C1 segment of cervical spinal cord (tissue), 14 donors: ENCODE measurements around the gene PADI2.

Experiments
- DNase-seq, 14 donors: peaks; one replicate each; lab custom pipeline; 2025; lab: John Stamatoyannopoulos, UW

PADI2 gene

DNA sequence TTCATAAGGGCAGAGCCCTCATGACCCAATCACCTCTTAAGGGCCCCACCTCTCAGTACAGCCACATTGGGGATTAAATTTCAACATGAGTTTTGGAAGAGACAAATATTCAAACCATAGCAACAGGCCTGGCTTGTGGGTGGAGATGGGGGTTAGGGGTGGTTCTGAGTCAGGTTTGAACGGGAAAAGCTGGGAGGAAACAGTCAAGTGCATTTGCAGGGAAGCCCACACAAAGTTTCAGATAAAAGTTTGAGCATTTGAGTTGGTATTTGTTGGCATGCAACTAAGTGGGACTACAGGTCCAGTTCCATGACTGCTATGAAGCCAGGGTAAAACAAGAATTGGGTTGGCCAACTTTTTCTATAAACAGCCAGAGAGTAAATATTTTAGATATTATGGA, 21.0 kb upstream of the PADI2 start:
- no peak for DNase-seq

DNA sequence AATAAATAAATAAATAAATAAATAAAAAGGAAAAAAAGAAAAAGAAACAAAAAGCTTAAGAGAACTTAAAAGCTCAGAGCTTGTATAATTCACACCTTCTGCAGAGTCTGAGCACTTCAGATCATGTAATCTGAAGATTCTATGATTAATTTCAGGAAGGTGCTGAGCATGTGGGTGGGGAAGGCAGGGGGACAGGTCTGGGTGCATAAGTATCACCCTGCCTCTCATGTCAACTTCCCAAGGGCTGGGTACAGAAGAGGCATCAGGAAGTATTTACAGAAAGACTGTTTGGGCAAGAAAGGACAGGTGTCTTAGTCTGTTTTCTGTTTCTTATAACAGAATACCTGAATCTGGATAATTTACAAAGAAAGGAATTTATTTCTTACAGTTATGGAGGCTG, 20.4 kb upstream of the PADI2 start:
- DNase-seq, result no peak

GRCh38 chr1:17137441-17137840, 18.2 kb upstream of the PADI2 start:
- no peak for DNase-seq

DNA sequence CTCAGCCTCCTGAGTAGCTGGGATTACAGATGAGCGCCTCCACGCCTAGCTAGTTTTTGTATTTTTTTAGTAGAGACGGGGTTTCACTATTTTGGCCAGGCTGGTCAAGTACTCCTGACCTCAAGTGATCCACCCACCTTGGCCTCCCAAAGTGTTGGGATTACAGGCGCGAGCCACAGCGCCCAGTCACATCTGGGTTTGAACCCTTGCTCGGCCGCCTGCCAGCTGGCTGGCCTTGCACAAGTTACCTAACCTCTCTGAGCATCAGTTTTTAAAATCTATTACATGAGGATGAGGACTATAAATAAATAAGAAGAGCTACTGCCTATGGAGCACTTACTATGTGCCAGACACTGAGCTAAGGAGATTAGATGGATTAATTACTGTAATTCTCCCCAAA, 17.7 kb upstream of the PADI2 start:
- DNase-seq, result no peak

- DNase-seq, result no peak
Observed at GRCh38 chr1:17136145-17136544, 16.9 kb upstream of the PADI2 start.

- DNase-seq, result no peak
Observed at GRCh38 chr1:17135530-17135929, 16.3 kb upstream of the PADI2 start.

- no peak for DNase-seq
Observed at GRCh38 chr1:17134724-17135123, 15.5 kb upstream of the PADI2 start.

DNA sequence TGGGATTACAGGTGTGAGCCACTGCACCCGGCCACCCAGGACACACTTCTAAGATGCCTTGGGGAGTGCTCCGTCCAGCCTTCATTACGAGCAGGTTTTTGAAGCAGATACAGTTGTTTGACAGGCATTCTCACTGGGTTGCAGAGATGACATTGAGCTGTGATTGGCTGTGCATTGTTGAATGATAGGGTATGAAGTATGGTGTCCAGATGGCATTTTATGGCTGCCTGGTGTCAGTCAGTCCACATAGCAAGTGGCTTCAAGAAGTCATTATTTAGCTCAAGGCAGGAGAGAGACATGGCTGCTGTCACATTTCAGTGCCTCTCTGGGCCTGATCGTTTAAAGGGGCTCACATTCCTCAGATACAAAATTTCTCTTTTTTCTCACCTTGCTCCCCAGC, 14.8 kb upstream of the PADI2 start:
- no peak for DNase-seq

GRCh38 chr1:17130138-17130635, 10.9 kb upstream of the PADI2 start:
- DNase-seq, result no peak

DNA sequence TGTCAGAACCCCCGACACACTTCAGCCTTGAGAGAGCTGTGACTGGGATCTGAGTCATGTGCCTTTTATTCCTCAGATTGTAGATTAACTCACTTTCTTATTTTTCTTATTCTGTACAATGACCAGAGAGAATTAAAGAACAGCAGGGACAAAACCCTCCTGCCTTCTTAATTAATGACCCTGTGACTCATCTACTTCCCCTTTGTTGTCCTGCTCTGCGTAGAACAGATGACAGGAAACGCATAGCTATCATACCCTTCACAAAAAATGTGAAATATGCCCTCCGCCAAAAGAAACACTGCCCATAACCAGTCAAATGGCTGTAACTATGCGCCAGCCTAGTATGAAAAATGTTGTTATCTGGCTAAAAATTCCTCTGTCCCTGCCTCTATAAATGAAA, 9.1 kb upstream of the PADI2 start:
- no peak for DNase-seq

DNA sequence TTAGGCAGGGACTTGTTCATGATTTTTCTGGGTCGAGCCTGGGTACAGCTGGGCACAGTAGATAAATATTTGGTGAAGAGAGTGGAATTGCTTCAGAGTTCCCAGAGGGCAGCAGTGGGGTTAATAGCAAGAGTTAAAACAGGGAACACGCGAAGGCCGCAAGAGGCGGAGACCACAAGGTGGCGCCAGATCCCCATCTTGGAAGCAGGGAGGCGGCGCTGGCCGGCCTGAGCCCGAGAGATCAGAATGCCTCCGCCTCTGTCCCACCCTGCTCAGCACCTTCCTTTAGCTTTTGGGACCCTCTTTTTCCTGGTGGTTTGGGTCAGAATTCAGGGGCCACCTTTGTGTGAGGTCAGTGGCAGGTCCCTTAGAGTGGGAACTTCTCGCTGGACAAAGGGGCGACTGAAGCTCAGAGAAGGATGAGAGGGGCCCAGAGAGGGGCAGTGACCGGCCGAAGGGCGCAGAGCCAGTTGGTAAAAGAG, 6.5 kb upstream of the PADI2 start:
- DNase-seq, result peak in 12 of 14 donors; percentile 42 to 84 (median 64)

- peak in 3 of 14 donors; percentile 21 to 27 (median 24) for DNase-seq
Observed at GRCh38 chr1:17123196-17124045, 4.2 kb upstream of the PADI2 start.

- no peak for DNase-seq
Observed at GRCh38 chr1:17122521-17123164, 3.4 kb upstream of the PADI2 start.

DNA sequence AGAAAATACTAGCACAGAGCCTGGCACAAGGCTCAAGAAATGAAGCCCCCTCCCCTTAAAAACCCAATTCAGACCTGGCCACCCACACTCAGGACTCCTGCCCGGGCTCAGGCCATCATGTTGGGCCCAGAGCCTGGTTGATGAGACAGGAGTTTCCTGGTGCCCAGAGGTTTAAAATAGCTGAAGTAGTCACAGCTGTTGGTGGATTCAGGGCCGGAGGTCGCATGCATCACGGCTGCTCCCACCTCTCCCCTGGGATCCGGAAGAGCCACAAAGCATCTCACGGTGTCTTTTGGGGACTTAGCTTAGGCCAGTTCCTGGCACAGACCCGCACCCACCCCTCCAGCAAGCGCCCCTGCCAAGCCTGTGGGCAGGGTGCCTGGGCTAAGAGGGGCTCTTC, 2.6 kb upstream of the PADI2 start:
- no peak for DNase-seq

DNA sequence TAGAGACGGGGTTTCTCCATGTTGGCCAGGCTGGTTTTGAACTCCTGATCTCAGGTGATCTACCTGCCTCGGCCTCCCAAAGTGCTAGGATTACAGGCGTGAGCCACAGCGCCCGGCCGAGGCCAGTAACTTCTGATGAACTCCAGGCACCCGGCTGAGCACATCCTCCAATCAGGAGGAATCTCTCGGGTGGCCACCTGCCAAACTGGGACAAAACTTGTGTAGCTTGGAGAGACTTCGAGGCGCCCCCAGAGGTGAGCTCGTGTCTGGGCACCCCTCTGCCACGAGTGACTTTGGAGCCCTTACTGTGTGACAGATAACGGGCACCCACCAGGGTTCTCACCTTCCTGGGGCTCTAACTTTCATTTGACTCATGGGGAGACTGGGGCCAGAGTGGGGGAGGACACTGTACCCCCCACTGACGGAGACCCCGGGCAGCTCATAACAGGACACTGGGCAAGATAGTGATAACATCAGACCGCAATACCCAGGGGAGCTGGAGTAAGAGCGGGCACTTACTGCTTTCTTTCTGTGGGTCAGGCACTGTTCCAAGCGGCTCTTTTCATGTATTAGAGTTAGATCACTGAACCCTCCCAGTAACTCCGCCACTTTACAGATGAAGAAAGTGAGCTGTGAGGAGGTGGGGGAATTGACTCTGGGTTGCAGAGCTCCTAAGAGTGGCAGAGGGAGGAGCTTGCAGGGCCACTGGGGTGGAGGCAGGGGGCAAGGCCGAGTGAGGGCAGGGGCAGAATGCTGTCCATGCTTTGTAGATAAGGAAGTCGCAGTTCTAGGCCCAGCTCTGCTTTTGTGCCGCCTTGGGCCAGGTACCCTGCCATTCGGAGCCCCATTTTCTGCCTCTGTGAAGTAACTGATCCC, 1.9 kb upstream of the PADI2 start:
- DNase-seq, result peak in 3 of 14 donors; percentile 31 to 35 (median 34)

GRCh38 chr1:17120481-17120877, 1.2 kb upstream of the PADI2 start:
- DNase-seq, result no peak

- DNase-seq, result peak in 3 of 14 donors; percentile 53 to 74 (median 63)
Observed at GRCh38 chr1:17119773-17120480, 676 bp upstream of the PADI2 start.

DNA sequence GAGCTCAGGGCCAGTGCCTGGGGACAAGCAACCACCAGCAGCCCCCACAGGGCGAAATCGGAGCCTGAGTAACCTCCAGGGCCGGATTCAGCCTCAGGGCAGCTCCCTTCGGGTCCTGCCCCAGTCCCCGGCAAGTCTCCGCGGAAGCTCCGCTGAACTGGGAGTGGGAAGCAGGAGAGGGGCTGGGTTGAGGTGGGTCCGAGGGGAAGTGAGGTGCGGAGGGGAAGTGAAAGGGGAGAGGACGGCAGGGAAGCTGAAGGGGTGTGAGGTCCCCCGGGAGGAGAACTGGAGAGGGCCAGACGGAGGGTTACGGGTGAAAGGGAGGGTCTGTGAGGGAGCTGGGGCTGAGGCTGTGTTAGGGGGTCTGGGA, 560 bp downstream of the PADI2 start:
- peak in 6 of 14 donors; percentile 34 to 60 (median 36) for DNase-seq

- DNase-seq, result no peak
Observed at GRCh38 chr1:17118268-17118667, 983 bp downstream of the PADI2 start.

DNA sequence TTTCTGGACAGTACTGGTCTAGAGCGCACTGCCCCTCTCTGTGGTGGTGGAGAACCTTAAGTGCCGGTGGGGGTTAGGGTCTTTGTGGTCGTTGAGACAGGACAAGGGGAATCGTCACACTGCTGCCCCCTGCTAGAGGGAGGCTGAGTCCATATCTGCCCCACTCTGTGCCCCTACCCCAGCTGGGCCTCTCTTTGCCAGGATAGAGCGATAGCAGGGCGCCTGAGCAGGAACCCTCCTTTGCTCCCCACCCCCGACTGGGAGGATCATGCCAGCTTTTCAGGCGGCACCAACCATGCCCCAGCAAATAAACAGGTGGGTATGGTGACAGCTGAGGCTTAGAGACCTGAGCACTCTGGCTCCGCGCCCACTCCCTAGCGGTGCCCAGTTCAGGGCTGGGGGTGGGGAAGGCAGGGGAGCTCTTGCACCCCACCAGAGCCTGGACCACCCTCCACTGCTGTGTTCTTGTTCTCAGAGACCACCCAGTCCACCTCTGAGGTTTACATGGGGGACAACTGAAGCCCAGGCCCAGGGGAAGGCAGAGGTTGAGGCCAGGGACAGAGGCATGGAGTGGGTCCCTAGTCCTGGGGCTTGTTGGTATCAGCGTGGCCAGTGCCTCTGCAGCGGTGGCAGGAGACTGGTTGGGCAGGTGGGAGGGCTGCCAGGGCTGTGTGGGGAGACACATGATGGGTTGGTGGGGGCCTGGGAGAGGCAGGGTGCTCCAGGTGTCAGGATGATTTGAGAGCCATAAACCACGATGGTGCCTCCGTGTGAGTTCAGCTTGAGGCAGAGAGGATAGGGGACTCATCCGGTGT, 1.6 kb downstream of the PADI2 start:
- peak in 7 of 14 donors; percentile 31 to 75 (median 43) for DNase-seq
